ENCODE data around the gene NMRK2. TPM values are rescaled to one million over a fixed set of nuclear protein-coding genes. Genes with fewer than 3 reads are reported as not detected.
A peak's percentile ranks its signal among the peaks of the same experiment; 100 is the strongest.

NMRK2 gene
- total and polyA plus RNA-seq, 2 of the 13 experiments (the other 11 are each of a cell fraction or from before 2014, with no cell fraction given) = not detected

GRCh38 chr19:3977242-3978143 is 44.6 kb downstream of the NMRK2 start (continued):
- TF ChIP-seq ZNF724P (CRISPR knock-in tag; IDR thresholded peaks at IDR 0.05; ENCODE audit: borderline replicate concordance) (no peak), SPEN (CRISPR knock-in tag; IDR thresholded peaks at IDR 0.05; ENCODE audit: low read depth) (no peak), FOXK1 (CRISPR knock-in tag; IDR thresholded peaks at IDR 0.05; ENCODE audit: borderline replicate concordance, low read depth) (no peak), KAT8 (CRISPR knock-in tag; IDR thresholded peaks at IDR 0.05) (no peak), FOXO1 (CRISPR knock-in tag; IDR thresholded peaks at IDR 0.05) (no peak), PRPF4 (IDR thresholded peaks at IDR 0.05; ENCODE audit: low read depth, low read length, poor library complexity, severe bottlenecking) (peak; percentile 20), HMG20B (CRISPR knock-in tag; conservative IDR thresholded peaks at IDR 0.05) (no peak), GATAD1 (CRISPR knock-in tag; IDR thresholded peaks at IDR 0.05) (no peak), RBAK (CRISPR knock-in tag; IDR thresholded peaks at IDR 0.05) (no peak), ZFX (CRISPR knock-in tag; IDR thresholded peaks at IDR 0.05; ENCODE audit: low read depth) (no peak), ZNF501 (CRISPR knock-in tag; IDR thresholded peaks at IDR 0.05) (no peak), PCBP2 (optimal IDR thresholded peaks at IDR 0.05; ENCODE audit: low read depth, low read length, poor library complexity, severe bottlenecking) (no peak), POLR2AphosphoS2 (IDR thresholded peaks at IDR 0.05; ENCODE audit: low read depth, low read length) (0 out of 2 replicates have a peak, but pooled peaks have one; percentile 28), MLXIP (CRISPR knock-in tag; IDR thresholded peaks at IDR 0.05; ENCODE audit: borderline replicate concordance) (no peak), ATM (IDR thresholded peaks at IDR 0.05; ENCODE audit: borderline replicate concordance) (no peak)
- TF ChIP-seq, protein P1, sequence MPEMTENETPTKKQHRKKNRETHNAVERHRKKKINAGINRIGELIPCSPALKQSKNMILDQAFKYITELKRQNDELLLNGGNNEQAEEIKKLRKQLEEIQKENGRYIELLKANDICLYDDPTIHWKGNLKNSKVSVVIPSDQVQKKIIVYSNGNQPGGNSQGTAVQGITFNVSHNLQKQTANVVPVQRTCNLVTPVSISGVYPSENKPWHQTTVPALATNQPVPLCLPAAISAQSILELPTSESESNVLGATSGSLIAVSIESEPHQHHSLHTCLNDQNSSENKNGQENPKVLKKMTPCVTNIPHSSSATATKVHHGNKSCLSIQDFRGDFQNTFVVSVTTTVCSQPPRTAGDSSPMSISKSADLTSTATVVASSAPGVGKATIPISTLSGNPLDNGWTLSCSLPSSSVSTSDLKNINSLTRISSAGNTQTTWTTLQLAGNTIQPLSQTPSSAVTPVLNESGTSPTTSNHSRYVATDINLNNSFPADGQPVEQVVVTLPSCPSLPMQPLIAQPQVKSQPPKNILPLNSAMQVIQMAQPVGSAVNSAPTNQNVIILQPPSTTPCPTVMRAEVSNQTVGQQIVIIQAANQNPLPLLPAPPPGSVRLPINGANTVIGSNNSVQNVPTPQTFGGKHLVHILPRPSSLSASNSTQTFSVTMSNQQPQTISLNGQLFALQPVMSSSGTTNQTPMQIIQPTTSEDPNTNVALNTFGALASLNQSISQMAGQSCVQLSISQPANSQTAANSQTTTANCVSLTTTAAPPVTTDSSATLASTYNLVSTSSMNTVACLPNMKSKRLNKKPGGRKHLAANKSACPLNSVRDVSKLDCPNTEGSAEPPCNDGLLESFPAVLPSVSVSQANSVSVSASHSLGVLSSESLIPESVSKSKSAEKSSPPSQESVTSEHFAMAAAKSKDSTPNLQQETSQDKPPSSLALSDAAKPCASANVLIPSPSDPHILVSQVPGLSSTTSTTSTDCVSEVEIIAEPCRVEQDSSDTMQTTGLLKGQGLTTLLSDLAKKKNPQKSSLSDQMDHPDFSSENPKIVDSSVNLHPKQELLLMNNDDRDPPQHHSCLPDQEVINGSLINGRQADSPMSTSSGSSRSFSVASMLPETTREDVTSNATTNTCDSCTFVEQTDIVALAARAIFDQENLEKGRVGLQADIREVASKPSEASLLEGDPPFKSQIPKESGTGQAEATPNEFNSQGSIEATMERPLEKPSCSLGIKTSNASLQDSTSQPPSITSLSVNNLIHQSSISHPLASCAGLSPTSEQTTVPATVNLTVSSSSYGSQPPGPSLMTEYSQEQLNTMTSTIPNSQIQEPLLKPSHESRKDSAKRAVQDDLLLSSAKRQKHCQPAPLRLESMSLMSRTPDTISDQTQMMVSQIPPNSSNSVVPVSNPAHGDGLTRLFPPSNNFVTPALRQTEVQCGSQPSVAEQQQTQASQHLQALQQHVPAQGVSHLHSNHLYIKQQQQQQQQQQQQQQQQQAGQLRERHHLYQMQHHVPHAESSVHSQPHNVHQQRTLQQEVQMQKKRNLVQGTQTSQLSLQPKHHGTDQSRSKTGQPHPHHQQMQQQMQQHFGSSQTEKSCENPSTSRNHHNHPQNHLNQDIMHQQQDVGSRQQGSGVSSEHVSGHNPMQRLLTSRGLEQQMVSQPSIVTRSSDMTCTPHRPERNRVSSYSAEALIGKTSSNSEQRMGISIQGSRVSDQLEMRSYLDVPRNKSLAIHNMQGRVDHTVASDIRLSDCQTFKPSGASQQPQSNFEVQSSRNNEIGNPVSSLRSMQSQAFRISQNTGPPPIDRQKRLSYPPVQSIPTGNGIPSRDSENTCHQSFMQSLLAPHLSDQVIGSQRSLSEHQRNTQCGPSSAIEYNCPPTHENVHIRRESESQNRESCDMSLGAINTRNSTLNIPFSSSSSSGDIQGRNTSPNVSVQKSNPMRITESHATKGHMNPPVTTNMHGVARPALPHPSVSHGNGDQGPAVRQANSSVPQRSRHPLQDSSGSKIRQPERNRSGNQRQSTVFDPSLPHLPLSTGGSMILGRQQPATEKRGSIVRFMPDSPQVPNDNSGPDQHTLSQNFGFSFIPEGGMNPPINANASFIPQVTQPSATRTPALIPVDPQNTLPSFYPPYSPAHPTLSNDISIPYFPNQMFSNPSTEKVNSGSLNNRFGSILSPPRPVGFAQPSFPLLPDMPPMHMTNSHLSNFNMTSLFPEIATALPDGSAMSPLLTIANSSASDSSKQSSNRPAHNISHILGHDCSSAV (CRISPR knock-in tag; IDR thresholded peaks at IDR 0.05; ENCODE audit: borderline replicate concordance) = no peak
